ENCODE results near the gene ABCC12. TPM values are rescaled to one million over a fixed set of nuclear protein-coding genes. Genes with fewer than 3 reads are reported as not detected.

Gene ABCC12
- total and polyA plus RNA-seq, 2 of the 8 experiments (the other 6 are each of a cell fraction or from before 2014, with no cell fraction given), result 0.05 TPM; not detected in 1

DNA sequence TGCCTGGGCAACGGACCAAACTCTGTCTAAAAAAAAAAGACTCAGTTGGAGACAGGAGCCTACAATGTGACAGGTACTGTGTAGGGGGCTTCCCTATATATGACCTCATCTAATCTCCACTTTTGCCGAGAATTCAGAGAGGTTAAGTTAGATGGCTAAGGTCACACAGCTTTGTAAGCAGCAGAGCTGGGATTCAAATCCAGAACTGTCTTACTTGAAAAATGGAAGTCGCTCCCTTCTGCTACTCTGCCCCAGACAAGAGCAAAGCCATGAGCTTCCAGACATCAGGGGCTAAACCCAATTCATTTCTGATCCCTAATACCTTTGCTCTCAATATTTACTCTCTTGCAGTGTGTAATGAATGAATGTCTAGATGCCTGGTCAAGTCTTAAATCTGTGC is 41.5 kb upstream of the ABCC12 start (continued):
- TF ChIP-seq, protein P1, sequence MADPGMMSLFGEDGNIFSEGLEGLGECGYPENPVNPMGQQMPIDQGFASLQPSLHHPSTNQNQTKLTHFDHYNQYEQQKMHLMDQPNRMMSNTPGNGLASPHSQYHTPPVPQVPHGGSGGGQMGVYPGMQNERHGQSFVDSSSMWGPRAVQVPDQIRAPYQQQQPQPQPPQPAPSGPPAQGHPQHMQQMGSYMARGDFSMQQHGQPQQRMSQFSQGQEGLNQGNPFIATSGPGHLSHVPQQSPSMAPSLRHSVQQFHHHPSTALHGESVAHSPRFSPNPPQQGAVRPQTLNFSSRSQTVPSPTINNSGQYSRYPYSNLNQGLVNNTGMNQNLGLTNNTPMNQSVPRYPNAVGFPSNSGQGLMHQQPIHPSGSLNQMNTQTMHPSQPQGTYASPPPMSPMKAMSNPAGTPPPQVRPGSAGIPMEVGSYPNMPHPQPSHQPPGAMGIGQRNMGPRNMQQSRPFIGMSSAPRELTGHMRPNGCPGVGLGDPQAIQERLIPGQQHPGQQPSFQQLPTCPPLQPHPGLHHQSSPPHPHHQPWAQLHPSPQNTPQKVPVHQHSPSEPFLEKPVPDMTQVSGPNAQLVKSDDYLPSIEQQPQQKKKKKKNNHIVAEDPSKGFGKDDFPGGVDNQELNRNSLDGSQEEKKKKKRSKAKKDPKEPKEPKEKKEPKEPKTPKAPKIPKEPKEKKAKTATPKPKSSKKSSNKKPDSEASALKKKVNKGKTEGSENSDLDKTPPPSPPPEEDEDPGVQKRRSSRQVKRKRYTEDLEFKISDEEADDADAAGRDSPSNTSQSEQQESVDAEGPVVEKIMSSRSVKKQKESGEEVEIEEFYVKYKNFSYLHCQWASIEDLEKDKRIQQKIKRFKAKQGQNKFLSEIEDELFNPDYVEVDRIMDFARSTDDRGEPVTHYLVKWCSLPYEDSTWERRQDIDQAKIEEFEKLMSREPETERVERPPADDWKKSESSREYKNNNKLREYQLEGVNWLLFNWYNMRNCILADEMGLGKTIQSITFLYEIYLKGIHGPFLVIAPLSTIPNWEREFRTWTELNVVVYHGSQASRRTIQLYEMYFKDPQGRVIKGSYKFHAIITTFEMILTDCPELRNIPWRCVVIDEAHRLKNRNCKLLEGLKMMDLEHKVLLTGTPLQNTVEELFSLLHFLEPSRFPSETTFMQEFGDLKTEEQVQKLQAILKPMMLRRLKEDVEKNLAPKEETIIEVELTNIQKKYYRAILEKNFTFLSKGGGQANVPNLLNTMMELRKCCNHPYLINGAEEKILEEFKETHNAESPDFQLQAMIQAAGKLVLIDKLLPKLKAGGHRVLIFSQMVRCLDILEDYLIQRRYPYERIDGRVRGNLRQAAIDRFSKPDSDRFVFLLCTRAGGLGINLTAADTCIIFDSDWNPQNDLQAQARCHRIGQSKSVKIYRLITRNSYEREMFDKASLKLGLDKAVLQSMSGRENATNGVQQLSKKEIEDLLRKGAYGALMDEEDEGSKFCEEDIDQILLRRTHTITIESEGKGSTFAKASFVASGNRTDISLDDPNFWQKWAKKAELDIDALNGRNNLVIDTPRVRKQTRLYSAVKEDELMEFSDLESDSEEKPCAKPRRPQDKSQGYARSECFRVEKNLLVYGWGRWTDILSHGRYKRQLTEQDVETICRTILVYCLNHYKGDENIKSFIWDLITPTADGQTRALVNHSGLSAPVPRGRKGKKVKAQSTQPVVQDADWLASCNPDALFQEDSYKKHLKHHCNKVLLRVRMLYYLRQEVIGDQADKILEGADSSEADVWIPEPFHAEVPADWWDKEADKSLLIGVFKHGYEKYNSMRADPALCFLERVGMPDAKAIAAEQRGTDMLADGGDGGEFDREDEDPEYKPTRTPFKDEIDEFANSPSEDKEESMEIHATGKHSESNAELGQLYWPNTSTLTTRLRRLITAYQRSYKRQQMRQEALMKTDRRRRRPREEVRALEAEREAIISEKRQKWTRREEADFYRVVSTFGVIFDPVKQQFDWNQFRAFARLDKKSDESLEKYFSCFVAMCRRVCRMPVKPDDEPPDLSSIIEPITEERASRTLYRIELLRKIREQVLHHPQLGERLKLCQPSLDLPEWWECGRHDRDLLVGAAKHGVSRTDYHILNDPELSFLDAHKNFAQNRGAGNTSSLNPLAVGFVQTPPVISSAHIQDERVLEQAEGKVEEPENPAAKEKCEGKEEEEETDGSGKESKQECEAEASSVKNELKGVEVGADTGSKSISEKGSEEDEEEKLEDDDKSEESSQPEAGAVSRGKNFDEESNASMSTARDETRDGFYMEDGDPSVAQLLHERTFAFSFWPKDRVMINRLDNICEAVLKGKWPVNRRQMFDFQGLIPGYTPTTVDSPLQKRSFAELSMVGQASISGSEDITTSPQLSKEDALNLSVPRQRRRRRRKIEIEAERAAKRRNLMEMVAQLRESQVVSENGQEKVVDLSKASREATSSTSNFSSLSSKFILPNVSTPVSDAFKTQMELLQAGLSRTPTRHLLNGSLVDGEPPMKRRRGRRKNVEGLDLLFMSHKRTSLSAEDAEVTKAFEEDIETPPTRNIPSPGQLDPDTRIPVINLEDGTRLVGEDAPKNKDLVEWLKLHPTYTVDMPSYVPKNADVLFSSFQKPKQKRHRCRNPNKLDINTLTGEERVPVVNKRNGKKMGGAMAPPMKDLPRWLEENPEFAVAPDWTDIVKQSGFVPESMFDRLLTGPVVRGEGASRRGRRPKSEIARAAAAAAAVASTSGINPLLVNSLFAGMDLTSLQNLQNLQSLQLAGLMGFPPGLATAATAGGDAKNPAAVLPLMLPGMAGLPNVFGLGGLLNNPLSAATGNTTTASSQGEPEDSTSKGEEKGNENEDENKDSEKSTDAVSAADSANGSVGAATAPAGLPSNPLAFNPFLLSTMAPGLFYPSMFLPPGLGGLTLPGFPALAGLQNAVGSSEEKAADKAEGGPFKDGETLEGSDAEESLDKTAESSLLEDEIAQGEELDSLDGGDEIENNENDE (IDR thresholded peaks at IDR 0.05; ENCODE audit: insufficient replicate concordance, low read length), result no peak
- TF ChIP-seq YY1 (IDR thresholded peaks at IDR 0.05; ENCODE audit: low read depth, low read length) (no peak), TCF12 (IDR thresholded peaks at IDR 0.05; ENCODE audit: low read depth, low read length) (no peak), RXRA (IDR thresholded peaks at IDR 0.05; ENCODE audit: insufficient read depth, low read depth, low read length) (no peak), CBX8 (IDR thresholded peaks at IDR 0.05; ENCODE audit: borderline replicate concordance, low read depth, low read length) (no peak), RNF2 (IDR thresholded peaks at IDR 0.05; ENCODE audit: borderline replicate concordance, low read depth, low read length, missing control alignments, poor library complexity, severe bottlenecking) (no peak), CBX5 (IDR thresholded peaks at IDR 0.05; ENCODE audit: low read depth, low read length) (no peak), HDAC2 (IDR thresholded peaks at IDR 0.05; ENCODE audit: borderline replicate concordance in 1 of 2, low read depth in 2 of 2, low read length in 2 of 2) (no peak), HDAC6 (IDR thresholded peaks at IDR 0.05; ENCODE audit: low read depth, low read length) (no peak), BACH1 (IDR thresholded peaks at IDR 0.05; ENCODE audit: low read length) (no peak), FOSL1 (IDR thresholded peaks at IDR 0.05; ENCODE audit: insufficient read depth, low read depth, low read length) (no peak), RFX5 (IDR thresholded peaks at IDR 0.05; ENCODE audit: borderline replicate concordance, low read depth, low read length) (no peak)

Data from H1 (cell line).